Left hindlimb (tissue), 1 donor: ENCODE results near the gene ELMO2.

Source experiments
- DNase-seq: peaks from one replicate; pipeline ENCODE4 v3.0.0-alpha.2; 2018

ELMO2 gene

GRCh38 chr20:46330831-46331371 lies 75.5 kb downstream of the ELMO2 start:
- no peak for DNase-seq

DNA sequence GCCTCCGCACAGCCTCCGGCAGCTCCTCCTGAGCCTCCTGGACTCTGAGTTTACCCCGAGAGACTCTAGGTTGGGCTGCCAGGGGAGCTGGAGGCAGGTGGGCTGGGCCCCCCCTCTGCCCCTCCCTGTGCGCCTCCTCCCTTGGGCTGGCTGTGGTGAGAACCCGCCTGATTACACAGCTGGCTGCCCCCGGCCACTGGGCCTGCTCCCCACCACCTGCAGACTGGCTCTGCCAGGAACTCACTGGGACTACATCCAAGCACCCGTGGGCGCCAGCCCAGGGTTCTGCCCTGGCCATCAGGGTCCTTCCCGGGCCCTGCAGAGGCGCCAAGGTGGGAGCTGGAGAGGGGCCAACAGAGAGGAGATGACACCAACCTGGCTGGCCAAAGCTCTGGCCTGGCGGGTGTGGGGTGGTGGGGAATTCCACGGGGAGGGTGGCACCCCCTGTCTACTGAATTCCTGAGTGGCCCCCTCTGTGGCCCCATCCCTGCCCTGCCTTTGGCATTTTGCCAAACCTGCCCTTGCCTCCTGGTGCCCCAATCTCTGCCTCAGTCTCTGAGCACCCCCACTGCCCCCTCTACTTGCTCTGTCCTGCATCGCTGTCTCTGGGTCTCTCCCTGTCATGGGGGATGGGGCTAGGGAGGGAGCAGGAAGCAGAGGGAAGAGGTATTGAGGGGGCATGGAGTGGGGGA lies 76.2 kb downstream of the ELMO2 start:
- DNase-seq = no peak

DNA sequence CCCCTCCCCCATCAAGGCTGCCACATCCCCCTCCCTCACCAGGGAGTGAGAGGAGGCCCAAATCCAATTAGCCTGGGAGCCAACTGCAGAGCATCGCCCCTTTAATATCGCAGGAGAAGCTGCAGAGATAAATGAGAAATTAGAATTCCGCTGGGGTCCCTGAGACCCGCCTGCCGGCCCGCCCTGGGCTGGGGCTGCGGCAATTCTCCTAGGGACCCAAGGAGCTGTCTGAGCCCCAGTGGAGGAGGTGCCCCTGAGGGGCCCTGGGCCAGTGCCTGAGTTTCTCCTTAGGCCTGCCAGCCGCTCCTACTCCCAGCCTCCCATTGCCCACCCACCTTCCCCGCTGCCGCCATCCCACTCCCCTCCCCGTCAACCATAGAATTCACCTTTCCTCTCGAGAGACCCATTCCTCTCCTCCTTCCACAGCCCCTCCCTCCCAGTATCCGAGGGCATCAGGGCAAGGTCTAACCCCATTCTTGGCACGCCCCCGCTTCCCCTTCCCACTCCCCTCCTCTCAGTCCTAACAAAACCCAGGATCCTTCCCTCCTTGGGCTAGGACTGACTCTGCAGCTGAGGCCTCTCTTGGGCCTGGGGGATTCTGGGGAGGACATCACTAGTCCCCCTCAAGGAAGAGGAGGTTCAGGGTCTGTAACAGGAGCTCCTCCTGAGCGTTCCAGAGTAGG lies 78.1 kb downstream of the ELMO2 start:
- DNase-seq = no peak

GRCh38 chr20:46327557-46327956 lies 78.9 kb downstream of the ELMO2 start:
- DNase-seq = no peak

GRCh38 chr20:46325789-46326188 lies 80.6 kb downstream of the ELMO2 start:
- DNase-seq = no peak

DNA sequence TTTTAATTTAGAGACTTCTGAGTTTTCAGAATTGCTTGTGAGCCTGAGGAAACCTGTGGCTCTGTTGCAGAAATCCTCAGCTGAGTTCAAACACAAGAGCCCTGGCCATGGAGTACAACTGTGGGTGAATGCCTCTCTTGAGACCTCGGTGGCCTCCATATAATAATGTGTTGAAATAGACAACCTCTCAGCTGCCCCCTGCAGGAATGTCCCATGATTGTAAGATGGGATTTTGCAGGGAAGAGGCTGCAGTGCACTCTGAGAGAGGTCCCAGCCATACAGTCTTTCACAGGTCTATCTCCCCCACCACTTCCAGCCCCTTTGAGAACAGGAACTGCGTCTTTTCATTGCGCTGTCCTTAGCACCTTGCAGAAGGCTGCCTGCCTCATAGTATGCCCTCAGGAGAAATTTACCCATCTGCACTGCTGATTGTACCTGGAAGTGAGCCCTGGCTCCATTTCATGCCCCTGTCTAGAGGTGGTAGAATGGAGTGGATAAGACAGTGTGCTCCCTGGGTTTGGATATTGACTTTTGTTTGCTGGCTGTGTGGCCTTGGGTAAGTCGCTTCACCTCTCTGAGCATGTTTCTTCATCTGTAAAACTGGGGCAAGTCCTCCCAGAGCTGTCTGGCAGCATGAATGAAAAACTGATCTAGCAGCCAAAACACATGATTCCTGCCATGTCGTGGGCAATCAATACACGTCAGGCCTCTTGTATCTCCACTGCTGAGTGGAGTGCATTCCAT lies 81.3 kb downstream of the ELMO2 start:
- no peak for DNase-seq

DNA sequence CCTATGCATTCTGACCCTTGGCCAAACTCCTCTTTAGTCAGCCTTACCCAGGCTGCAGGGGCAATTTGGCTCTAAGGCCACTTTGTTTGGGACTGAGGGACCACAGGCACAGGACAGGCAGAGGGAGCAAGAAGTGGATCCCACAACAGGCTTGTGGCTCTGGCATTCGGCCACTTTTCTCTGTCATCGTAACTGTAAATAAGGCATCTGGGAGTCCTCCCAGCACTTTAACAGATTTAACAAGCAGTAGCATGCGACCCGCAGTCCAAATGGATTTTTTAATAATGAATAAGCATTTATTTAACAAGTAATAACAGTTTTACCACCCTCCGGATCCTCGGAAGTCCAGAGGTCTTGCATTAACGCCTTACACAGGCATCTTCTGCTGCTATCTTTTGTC lies 82.0 kb downstream of the ELMO2 start:
- no peak for DNase-seq

GRCh38 chr20:46323557-46323956 lies 82.9 kb downstream of the ELMO2 start:
- DNase-seq = no peak

DNA sequence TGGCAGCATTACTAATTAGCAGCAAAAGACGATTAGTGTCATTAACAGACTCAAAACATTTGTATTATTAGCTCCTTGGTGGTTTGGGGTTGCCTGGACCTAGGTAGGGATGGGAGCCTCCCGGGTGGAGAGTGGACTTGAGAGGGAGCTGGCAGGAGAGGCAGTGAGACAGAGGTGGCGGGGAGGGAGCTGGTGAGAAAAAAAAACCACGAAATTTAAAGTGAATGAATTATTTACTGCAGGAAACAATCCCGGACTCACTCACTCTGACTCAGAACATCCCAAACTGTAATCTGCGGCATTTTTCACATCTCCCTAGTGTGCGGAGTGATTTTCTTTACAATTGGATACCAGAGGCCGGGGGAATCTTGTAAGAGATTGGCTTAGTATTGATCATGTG lies 83.8 kb downstream of the ELMO2 start:
- no peak for DNase-seq

- DNase-seq = no peak
Observed at GRCh38 chr20:46317685-46318177, 88.7 kb downstream of the ELMO2 start.

- DNase-seq = no peak
Observed at GRCh38 chr20:46316984-46317684, 89.3 kb downstream of the ELMO2 start.
